Measurements from ENCODE around the gene GUCA2A.

DNA sequence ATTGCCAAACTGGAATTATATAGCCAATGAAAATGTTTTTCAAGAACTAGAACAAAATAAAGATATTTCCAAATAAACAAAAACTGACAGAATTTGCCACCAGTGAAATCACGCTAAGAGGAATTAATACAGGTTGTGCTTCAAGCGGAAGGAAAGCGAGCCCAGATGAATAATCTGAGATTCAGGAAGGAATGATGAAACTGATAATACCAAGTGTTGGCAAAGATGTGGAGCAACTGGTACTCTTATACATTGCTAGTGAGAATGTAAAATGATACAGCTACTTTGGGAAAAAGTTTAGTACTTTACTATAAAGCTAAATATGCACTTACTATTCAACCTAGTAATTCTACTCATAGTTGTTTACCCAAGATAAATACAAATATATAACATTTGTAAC is 42.1 kb downstream of the GUCA2A start:
- no peak for TF ChIP-seq POLR2A (IDR thresholded peaks at IDR 0.05)
- TF ChIP-seq, protein P1, sequence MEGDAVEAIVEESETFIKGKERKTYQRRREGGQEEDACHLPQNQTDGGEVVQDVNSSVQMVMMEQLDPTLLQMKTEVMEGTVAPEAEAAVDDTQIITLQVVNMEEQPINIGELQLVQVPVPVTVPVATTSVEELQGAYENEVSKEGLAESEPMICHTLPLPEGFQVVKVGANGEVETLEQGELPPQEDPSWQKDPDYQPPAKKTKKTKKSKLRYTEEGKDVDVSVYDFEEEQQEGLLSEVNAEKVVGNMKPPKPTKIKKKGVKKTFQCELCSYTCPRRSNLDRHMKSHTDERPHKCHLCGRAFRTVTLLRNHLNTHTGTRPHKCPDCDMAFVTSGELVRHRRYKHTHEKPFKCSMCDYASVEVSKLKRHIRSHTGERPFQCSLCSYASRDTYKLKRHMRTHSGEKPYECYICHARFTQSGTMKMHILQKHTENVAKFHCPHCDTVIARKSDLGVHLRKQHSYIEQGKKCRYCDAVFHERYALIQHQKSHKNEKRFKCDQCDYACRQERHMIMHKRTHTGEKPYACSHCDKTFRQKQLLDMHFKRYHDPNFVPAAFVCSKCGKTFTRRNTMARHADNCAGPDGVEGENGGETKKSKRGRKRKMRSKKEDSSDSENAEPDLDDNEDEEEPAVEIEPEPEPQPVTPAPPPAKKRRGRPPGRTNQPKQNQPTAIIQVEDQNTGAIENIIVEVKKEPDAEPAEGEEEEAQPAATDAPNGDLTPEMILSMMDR (IDR thresholded peaks at IDR 0.05) = no peak
- no peak for TF ChIP-seq EP300 (IDR thresholded peaks at IDR 0.05)
- TF ChIP-seq POLR2AphosphoS5 (IDR thresholded peaks at IDR 0.05) = no peak
